PC-9 (cell line): ENCODE data around the gene BRD9. TPM values are rescaled to one million over a fixed set of nuclear protein-coding genes. Genes with fewer than 3 reads are reported as not detected.
"Not testable (repeated sequence)": the region's sequence is repeated elsewhere in the genome, so short reads cannot be mapped to it uniquely, and the experiment has no call there.

Source experiments
- BruUV-seq: library from RNA; stranded (reverse); fragments of 400-500 nt; replicated peaks from 2 replicates; lab custom pipeline; 2021; lab: Mats Ljungman, UMichigan
- CTCF ChIA-PET: fragments of 300-600 bp; sonication (Branson Sonifier 250); formaldehyde crosslinking; loops from one replicate; lab custom pipeline; 2022; ENCODE audit warnings: antibody characterized with exemption; lab: Charles Lee
- POLR2A ChIA-PET: fragments of 300-600 bp; sonication (Branson Sonifier 250); formaldehyde crosslinking; loops from one replicate; lab custom pipeline; 2022; ENCODE audit warnings: antibody characterized with exemption; ENCODE audit not compliant: unreplicated experiment; lab: Charles Lee
- DNase-seq, 2 experiments: peaks; one replicate each; pipeline versions ENCODE4 v3.0.0 to v3.0.0-alpha.2; 2015 to 2022; ENCODE audit warnings: mixed read lengths in 1 of 2
- H2AFZ ChIP-seq: fragments of 200-600 bp; sonication (generic); 2 replicates; pipeline ENCODE4 v1.8.1; 2017; ENCODE audit warnings: antibody characterized with exemption
- H3F3A ChIP-seq: fragments of 200-600 bp; sonication (generic); 2 replicates; pipeline ENCODE4 v1.8.1; 2017; ENCODE audit warnings: antibody characterized with exemption, mild to moderate bottlenecking, low read depth; ENCODE audit not compliant: insufficient read depth
- H3K27ac ChIP-seq: fragments of 200-600 bp; sonication (generic); 2 replicates; pipeline ENCODE4 v1.6.1; 2016; ENCODE audit warnings: mixed run types
- H3K27me3 ChIP-seq: fragments of 200-600 bp; sonication (generic); 2 replicates; pipeline ENCODE4 v1.6.1; 2016; ENCODE audit warnings: low read depth, mixed run types; ENCODE audit not compliant: insufficient read depth
- H3K36me3 ChIP-seq: fragments of 200-600 bp; sonication (generic); 2 replicates; pipeline ENCODE4 v1.6.1; 2016; ENCODE audit warnings: low read depth, mixed run types
- H3K4me1 ChIP-seq: fragments of 200-600 bp; sonication (generic); replicated peaks from 2 replicates; pipeline ENCODE4 v1.6.1; 2016; ENCODE audit warnings: mixed run types; ENCODE audit not compliant: insufficient read depth
- H3K4me2 ChIP-seq: fragments of 200-600 bp; sonication (generic); 2 replicates; pipeline ENCODE4 v1.6.1; 2017; ENCODE audit warnings: mixed run types
- H3K4me3 ChIP-seq: fragments of 200-600 bp; sonication (generic); 2 replicates; pipeline ENCODE4 v1.6.1; 2016; ENCODE audit warnings: mixed run types
- H3K79me2 ChIP-seq: fragments of 200-600 bp; sonication (generic); 2 replicates; pipeline ENCODE4 v1.6.1; 2017; ENCODE audit warnings: low read depth, mixed run types
- H3K9me2 ChIP-seq: fragments of 200-600 bp; sonication (generic); 2 replicates; pipeline ENCODE4 v1.8.1; 2017; ENCODE audit warnings: mild to moderate bottlenecking; ENCODE audit not compliant: insufficient read depth
- H3K9me3 ChIP-seq: fragments of 200-600 bp; sonication (generic); 2 replicates; pipeline ENCODE4 v1.8.1; 2016; ENCODE audit warnings: low read depth; ENCODE audit not compliant: insufficient read depth
- H4K20me1 ChIP-seq: fragments of 200-600 bp; sonication (generic); 2 replicates; pipeline ENCODE4 v1.8.1; 2017; ENCODE audit not compliant: insufficient read depth
- CTCF ChIP-seq: fragments of 200-600 bp; sonication (generic); conservative IDR thresholded peaks from 2 replicates; pipeline ENCODE4 v1.6.1; 2017; ENCODE audit warnings: mixed run types, antibody characterized with exemption, mild to moderate bottlenecking, moderate library complexity
- EZH2 ChIP-seq: fragments of 200-600 bp; sonication (generic); IDR thresholded peaks from 2 replicates; pipeline ENCODE4 v1.8.0; 2017; ENCODE audit warnings: antibody characterized with exemption, low read depth
- intact Hi-C: fragments of 100-400 bp; cut with micrococcal nuclease; formaldehyde crosslinking; loops from one replicate; pipeline ENCODE4 v1.10.0; 2022; ENCODE audit not compliant: unreplicated experiment
- total RNA-seq: library from RNA; stranded (reverse); gene quantifications from 2 replicates; pipeline ENCODE4 v1.2.3, GENCODE V29; 2021

Gene BRD9
- total RNA-seq, 1 experiment from 2014 or later: 102 TPM

GRCh38 chr5:854966-855743, 37.4 kb downstream of the BRD9 start:
- ChIA-PET POLR2A (no interaction called here), CTCF (no interaction called here)
- BruUV-seq: no TSS peak
- Histone ChIP-seq H3K9me3 (no peaks in the 10 kb centered on the region), H3F3A (peaks cover 11% of the 10 kb centered on the region; the same call in 1 of the 2 replicates), H3K27ac (no peak overlapping the region), H3K79me2 (no peaks in the 10 kb centered on the region), H3K4me2 (no peak overlapping the region), H2AFZ (no peak overlapping the region), H3K27me3 (peaks cover 20% of the 10 kb centered on the region), H3K9me2 (no peaks in the 10 kb centered on the region), H3K4me3 (no peak overlapping the region), H3K36me3 (no peaks in the 10 kb centered on the region), H4K20me1 (peaks cover 6% of the 10 kb centered on the region; the same call in 1 of the 2 replicates), H3K4me1 (no peaks in the 10 kb centered on the region)
- no peak for DNase-seq
- no peak for TF ChIP-seq CTCF
- TF ChIP-seq EZH2: no peak
- intact Hi-C loops: no loop called here

GRCh38 chr5:854217-854616, 38.4 kb downstream of the BRD9 start:
- peaks cover 11% of the 10 kb centered on the region; the same call in 1 of the 2 replicates for H3F3A ChIP-seq
- peaks cover 29% of the 10 kb centered on the region for H3K27me3 ChIP-seq
- H3K36me3 ChIP-seq: no peaks in the 10 kb centered on the region
- H2AFZ ChIP-seq: no peak overlapping the region
- DNase-seq: no peak
- ChIA-PET CTCF (no interaction called here), POLR2A (no interaction called here)
- no peak overlapping the region for H3K4me2 ChIP-seq
- no peaks in the 10 kb centered on the region for H3K4me1 ChIP-seq
- no peaks in the 10 kb centered on the region for H3K9me3 ChIP-seq
- BruUV-seq: no TSS peak
- TF ChIP-seq EZH2 (no peak), CTCF (no peak)
- H3K9me2 ChIP-seq: no peaks in the 10 kb centered on the region
- intact Hi-C loops: no loop called here
- no peak overlapping the region for H3K27ac ChIP-seq
- H4K20me1 ChIP-seq: peaks cover 6% of the 10 kb centered on the region; the same call in 1 of the 2 replicates
- H3K4me3 ChIP-seq: no peak overlapping the region
- H3K79me2 ChIP-seq: no peaks in the 10 kb centered on the region

- H3K4me1 ChIP-seq, H3K4me2 ChIP-seq, H3K4me3 ChIP-seq, H3K79me2 ChIP-seq, H2AFZ ChIP-seq, POLR2A ChIA-PET, intact Hi-C loops, H3K9me3 ChIP-seq, DNase-seq, BruUV-seq, H3K27ac ChIP-seq, CTCF ChIA-PET, H4K20me1 ChIP-seq, H3K9me2 ChIP-seq, H3K36me3 ChIP-seq: not testable (repeated sequence)
- H3K27me3 ChIP-seq: peaks cover 29% of the 10 kb centered on the region
- H3F3A ChIP-seq: peaks cover 11% of the 10 kb centered on the region; the same call in 1 of the 2 replicates
Observed at GRCh38 chr5:853416-854090, 39.0 kb downstream of the BRD9 start.
